Endothelial cell of umbilical vein (primary cell): Measurements from ENCODE around the gene SLC10A4. TPM values are rescaled to one million over a fixed set of nuclear protein-coding genes. Genes with fewer than 3 reads are reported as not detected.

Experiments
- BruUV-seq: library from RNA; stranded (reverse); fragments of 400-500 nt; replicated peaks from 2 replicates; lab custom pipeline; 2021; lab: Mats Ljungman, UMichigan
- CTCF ChIA-PET: fragments of 300-600, 350-600 bp; sonication (Branson Sonifier 250); formaldehyde crosslinking; loops from one replicate; lab custom pipeline; 2021; ENCODE audit warnings: antibody characterized with exemption, inconsistent platforms; lab: Charles Lee
- POLR2A ChIA-PET: fragments of 300-600, 350-600 bp; sonication (Branson Sonifier 250); formaldehyde crosslinking; loops from one replicate; lab custom pipeline; 2021; ENCODE audit warnings: antibody characterized with exemption, inconsistent platforms; lab: Charles Lee
- DNase-seq: peaks from one replicate; pipeline ENCODE4 v3.0.0-alpha.2; 2011; ENCODE audit warnings: low read depth, low spot score
- FAIRE-seq: peaks from 2 replicates; lab custom pipeline; 2011; peaks lifted over from hg19 to GRCh38; lab: Jason Lieb, UNC
- H2AFZ ChIP-seq: 2 replicates; pipeline ENCODE4 v1.6.0; 2012; ENCODE audit warnings: low read depth, low read length, control low read depth, inconsistent platforms
- H3K27ac ChIP-seq: 2 replicates; pipeline ENCODE4 v1.5.1; 2011; ENCODE audit warnings: low read depth, mild to moderate bottlenecking, control low read depth, low read length, moderate library complexity; ENCODE audit not compliant: insufficient read depth
- H3K27me3 ChIP-seq, 2 experiments: 2 replicates each; pipeline versions ENCODE4 v1.6.0 to v1.6.1; 2011; ENCODE audit warnings: low read length in 2 of 2, mixed read lengths in 1 of 2; ENCODE audit not compliant: control insufficient read depth in 2 of 2, insufficient read depth in 2 of 2
- H3K36me3 ChIP-seq, 2 experiments: 2 replicates in 1 of 2; 3 replicates in 1 of 2; pipeline ENCODE4 v1.5.1; 2011; ENCODE audit warnings: low read length in 2 of 2, mild to moderate bottlenecking in 1 of 2, moderate library complexity in 1 of 2; ENCODE audit not compliant: control insufficient read depth in 2 of 2, insufficient read depth in 2 of 2; ENCODE audit errors: extremely low read depth in 1 of 2
- H3K4me1 ChIP-seq: 3 replicates; pipeline ENCODE4 v1.5.1; 2011; ENCODE audit warnings: mild to moderate bottlenecking, low read length; ENCODE audit not compliant: control insufficient read depth, insufficient read depth; ENCODE audit errors: extremely low read depth
- H3K4me2 ChIP-seq: 2 replicates; pipeline ENCODE4 v1.6.1; 2011; ENCODE audit warnings: low read length, control low read depth, mixed read lengths; ENCODE audit not compliant: insufficient read depth
- H3K4me3 ChIP-seq, 3 experiments: fragments of 200-600 bp in 1 of 3; sonication (generic), shearing (Covaris generic) in 1 of 3; replicated peaks in 1 of 3; 2 replicates each; pipeline ENCODE4 v1.5.1; 2011 to 2016; ENCODE audit warnings: control low read depth in 3 of 3, low read length in 3 of 3, mild to moderate bottlenecking in 2 of 3, inconsistent platforms in 1 of 3, low read depth in 1 of 3, moderate library complexity in 1 of 3; ENCODE audit not compliant: insufficient read depth in 1 of 3
- H3K79me2 ChIP-seq: 2 replicates; pipeline ENCODE4 v1.6.0; 2012; ENCODE audit warnings: low read length, inconsistent platforms; ENCODE audit not compliant: control insufficient read depth, insufficient read depth
- H3K9ac ChIP-seq: replicated peaks from 2 replicates; pipeline ENCODE3; 2011; ENCODE audit warnings: low read length, control low read depth; ENCODE audit not compliant: insufficient read depth; ENCODE audit errors: extremely low read depth
- H3K9me1 ChIP-seq: replicated peaks from 3 replicates; pipeline ENCODE4 v1.6.0; 2011; ENCODE audit warnings: mild to moderate bottlenecking, low read length; ENCODE audit not compliant: control insufficient read depth, insufficient read depth; ENCODE audit errors: extremely low read depth
- H3K9me3 ChIP-seq: replicated peaks from 2 replicates; pipeline ENCODE4 v1.5.1; 2012; ENCODE audit warnings: low read length, inconsistent platforms; ENCODE audit not compliant: control insufficient read depth, insufficient read depth
- H4K20me1 ChIP-seq: replicated peaks from 2 replicates; pipeline ENCODE3; 2011; ENCODE audit warnings: mild to moderate bottlenecking, low read length; ENCODE audit not compliant: control insufficient read depth, insufficient read depth; ENCODE audit errors: extremely low read depth
- EZH2 ChIP-seq: IDR thresholded peaks from 2 replicates; pipeline ENCODE4 v1.6.1; 2012; ENCODE audit warnings: borderline replicate concordance, low read depth, mild to moderate bottlenecking, moderate library complexity, low read length, inconsistent platforms; ENCODE audit not compliant: severe bottlenecking
- FOS ChIP-seq: IDR thresholded peaks from 2 replicates; pipeline ENCODE4 v1.6.1; 2011; ENCODE audit warnings: mild to moderate bottlenecking, low read length, moderate library complexity, borderline replicate concordance; ENCODE audit not compliant: insufficient read depth
- GATA2 ChIP-seq: IDR thresholded peaks from 2 replicates; pipeline ENCODE4 v1.7.0; 2011; ENCODE audit warnings: low read depth, mild to moderate bottlenecking, moderate library complexity, mixed read lengths, low read length; ENCODE audit not compliant: insufficient read length, insufficient read depth
- JUN ChIP-seq: IDR thresholded peaks from 2 replicates; pipeline ENCODE4 v1.6.1; 2011; ENCODE audit warnings: borderline replicate concordance, low read depth; ENCODE audit not compliant: insufficient read length, insufficient read depth
- POLR2A ChIP-seq: IDR thresholded peaks from 2 replicates; pipeline ENCODE4 v1.6.1; 2012; ENCODE audit warnings: low read depth, mild to moderate bottlenecking, control low read depth, low read length
- POLR2AphosphoS5 ChIP-seq: IDR thresholded peaks from 2 replicates; pipeline ENCODE4 v1.6.1; 2012; ENCODE audit warnings: low read depth, mild to moderate bottlenecking, control low read depth, low read length, moderate library complexity; ENCODE audit not compliant: insufficient read depth
- dilution Hi-C: fragments of 300-500 bp; cut with MboI; formaldehyde crosslinking; loops from one replicate; pipeline ENCODE4 v1.15.0; 2019; ENCODE audit warnings: low sequenced_read_pairs; ENCODE audit not compliant: extremely low pct_ligation_motif_present
- intact Hi-C: fragments of 100-400 bp; cut with micrococcal nuclease; formaldehyde crosslinking; loops from one replicate; pipeline ENCODE4 v1.10.0; 2022
- polyA plus RNA-seq, 4 experiments: library from polyadenylated mRNA; depleted of rRNA in 3 of 4; stranded (reverse) in 3 of 4; unstranded in 1 of 4; fragments of >200 nt; gene quantifications; 2 replicates each; pipeline versions ENCODE4 v1.2.1 to v1.2.3, GENCODE V29; 2011 to 2012; ENCODE audit warnings: missing spikeins in 1 of 4
- total RNA-seq: library from RNA; stranded (reverse); gene quantifications from 2 replicates; pipeline ENCODE4 v1.2.3, GENCODE V29; 2021
- TF ChIP-seq, protein P1 (sequence below): IDR thresholded peaks from 2 replicates; pipeline ENCODE4 v1.6.1; 2011; ENCODE audit not compliant: insufficient read depth, insufficient read length

The SLC10A4 gene
- total and polyA plus RNA-seq, 2 donors (not counting 3 experiments of a cell fraction or from before 2014, with no cell fraction given), result 0.06 TPM; not detected in 1

DNA sequence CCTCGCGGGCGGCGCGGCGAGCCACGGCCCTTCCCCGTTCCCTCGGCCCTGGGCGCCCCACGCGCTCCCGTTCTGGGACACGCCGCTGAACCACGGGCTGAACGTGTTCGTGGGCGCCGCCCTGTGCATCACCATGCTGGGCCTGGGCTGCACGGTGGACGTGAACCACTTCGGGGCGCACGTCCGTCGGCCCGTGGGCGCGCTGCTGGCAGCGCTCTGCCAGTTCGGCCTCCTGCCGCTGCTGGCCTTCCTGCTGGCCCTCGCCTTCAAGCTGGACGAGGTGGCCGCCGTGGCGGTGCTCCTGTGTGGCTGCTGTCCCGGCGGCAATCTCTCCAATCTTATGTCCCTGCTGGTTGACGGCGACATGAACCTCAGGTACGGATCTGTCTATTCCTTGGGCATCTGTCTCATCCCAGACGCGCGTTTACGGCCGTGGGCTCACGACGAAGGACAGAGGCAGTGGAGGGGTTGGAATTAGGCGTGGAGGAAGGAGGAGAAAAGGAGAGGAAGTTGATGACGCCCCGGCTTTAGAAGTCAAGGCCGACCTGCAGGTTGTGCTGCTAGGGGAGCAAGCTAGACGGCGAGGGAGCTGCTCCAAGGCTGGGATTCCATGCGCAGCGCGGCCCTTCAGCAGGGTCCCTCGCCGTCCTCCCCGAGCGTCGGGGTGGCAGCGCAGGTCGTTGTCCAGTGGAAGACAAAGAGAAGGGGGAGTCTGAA is 792 bp downstream of the SLC10A4 start:
- Histone ChIP-seq H3K9ac (no peak overlapping the region), H3K4me1 (no peaks in the 10 kb centered on the region), H3K4me2 (no peak overlapping the region), H3K79me2 (no peaks in the 10 kb centered on the region), H4K20me1 (no peaks in the 10 kb centered on the region), H3K9me1 (no peaks in the 10 kb centered on the region), H2AFZ (peak overlapping the region; percentile 39), H3K9me3 (no peaks in the 10 kb centered on the region), H3K4me3 (no peak overlapping the region), H3K27me3 (peaks cover 53 to 78% of the 10 kb centered on the region in 2 experiments), H3K36me3 (no peaks in the 10 kb centered on the region), H3K27ac (no peak overlapping the region)
- BruUV-seq, result no TSS peak
- TF ChIP-seq EZH2 (peak; percentile 97), POLR2A (no peak)
- CTCF ChIA-PET, result no interaction called here
- dilution Hi-C loops (no loop called here), intact Hi-C loops (no loop called here)
- DNase-seq (no peak), FAIRE-seq (no peak)
- POLR2A ChIA-PET, result no interaction called here

DNA sequence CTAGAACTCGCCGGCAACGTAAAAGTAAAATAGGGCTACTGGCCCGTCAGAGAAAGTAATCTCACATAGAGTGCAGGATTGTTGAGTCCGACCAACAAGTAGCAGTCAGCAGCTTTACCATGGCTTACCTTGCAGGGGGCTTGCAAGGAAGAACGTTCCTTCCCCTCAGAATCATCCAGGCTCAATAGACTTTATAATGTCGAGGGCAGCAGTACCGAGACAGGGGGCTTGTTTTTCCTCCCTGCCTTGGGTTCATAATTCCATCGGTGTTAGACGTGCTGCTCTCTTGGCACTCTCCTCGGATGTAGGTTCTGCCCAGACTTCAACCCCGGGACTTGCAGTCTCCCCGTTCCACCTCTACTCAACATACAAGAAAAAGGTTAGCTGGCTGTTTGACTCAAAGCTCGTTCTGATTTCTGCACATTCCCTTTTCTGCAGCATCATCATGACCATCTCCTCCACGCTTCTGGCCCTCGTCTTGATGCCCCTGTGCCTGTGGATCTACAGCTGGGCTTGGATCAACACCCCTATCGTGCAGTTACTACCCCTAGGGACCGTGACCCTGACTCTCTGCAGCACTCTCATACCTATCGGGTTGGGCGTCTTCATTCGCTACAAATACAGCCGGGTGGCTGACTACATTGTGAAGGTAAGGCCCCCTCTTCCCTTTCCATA is 1.5 kb downstream of the SLC10A4 start:
- intact Hi-C loops (no loop called here), dilution Hi-C loops (no loop called here)
- H4K20me1 ChIP-seq, result no peaks in the 10 kb centered on the region

More for the DNA sequence above, 1.5 kb downstream of the SLC10A4 start:
- DNase-seq, result no peak
- Histone ChIP-seq H3K9me1 (no peaks in the 10 kb centered on the region), H3K4me1 (no peaks in the 10 kb centered on the region), H3K4me2 (no peak overlapping the region), H3K27me3 (peaks cover 55 to 85% of the 10 kb centered on the region in 2 experiments), H3K79me2 (no peaks in the 10 kb centered on the region), H3K9me3 (no peaks in the 10 kb centered on the region), H3K27ac (no peak overlapping the region), H3K36me3 (no peaks in the 10 kb centered on the region), H3K4me3 (no peak overlapping the region), H3K9ac (no peak overlapping the region), H2AFZ (no peak overlapping the region)
- BruUV-seq, result no TSS peak
- ChIA-PET CTCF (no interaction called here), POLR2A (no interaction called here)
- TF ChIP-seq EZH2 (no peak), GATA2 (no peak), JUN (no peak), POLR2AphosphoS5 (no peak), FOS (no peak)
- TF ChIP-seq, protein P1, sequence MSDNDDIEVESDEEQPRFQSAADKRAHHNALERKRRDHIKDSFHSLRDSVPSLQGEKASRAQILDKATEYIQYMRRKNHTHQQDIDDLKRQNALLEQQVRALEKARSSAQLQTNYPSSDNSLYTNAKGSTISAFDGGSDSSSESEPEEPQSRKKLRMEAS, result no peak
- no peak for FAIRE-seq
